Measurements from ENCODE around the gene TAS2R7. TPM values are rescaled to one million over a fixed set of nuclear protein-coding genes. Genes with fewer than 3 reads are reported as not detected.

TAS2R7 gene
- total RNA-seq, 2 experiments from 2014 or later, result not detected

Other genes with a start within 250 kb of the TAS2R7 start
- 100 to 1,000 TPM; 132 to 134 TPM for gene MAGOHB, start 189.0 kb downstream of the TAS2R7 start, total RNA-seq
- gene STYK1, start 128.6 kb downstream of the TAS2R7 start, total RNA-seq, result 1 to 10 TPM; 1.0 to 1.2 TPM
- gene YBX3, start 79.3 kb downstream of the TAS2R7 start, total RNA-seq, result 100 to 1,000 TPM; 278 to 283 TPM
- gene TAS2R8, start 4.7 kb upstream of the TAS2R7 start, total RNA-seq, result not detected
- not detected for gene TAS2R9, start 7.5 kb upstream of the TAS2R7 start, total RNA-seq
- gene TAS2R10, start 23.7 kb upstream of the TAS2R7 start, total RNA-seq, result under 1 TPM in 1 of 2 experiments, not detected in 1; 0.36 TPM
- gene PRR4, start 46.8 kb upstream of the TAS2R7 start, total RNA-seq, result 1 to 10 TPM in 1 of 2 experiments, under 1 TPM in 1; 0.80 to 1.0 TPM
- gene PRH1, start 81.6 kb upstream of the TAS2R7 start, total RNA-seq, result 1 to 10 TPM; 6.0 to 9.3 TPM
- gene TAS2R13, start 106.9 kb upstream of the TAS2R7 start, total RNA-seq, result under 1 TPM; 0.10 to 0.21 TPM
- not detected for gene PRH2, start 126.6 kb upstream of the TAS2R7 start, total RNA-seq
- gene TAS2R14, start 136.6 kb upstream of the TAS2R7 start, total RNA-seq, result under 1 TPM; 0.69 to 0.84 TPM
- under 1 TPM; 0.19 to 0.42 TPM for gene TAS2R50, start 184.3 kb upstream of the TAS2R7 start, total RNA-seq
- gene TAS2R20, start 195.7 kb upstream of the TAS2R7 start, total RNA-seq, result under 1 TPM; 0.38 to 0.89 TPM
- gene TAS2R19, start 220.0 kb upstream of the TAS2R7 start, total RNA-seq, result 1 to 10 TPM in 1 of 2 experiments, under 1 TPM in 1; 0.80 to 1.1 TPM
- gene TAS2R31, start 228.8 kb upstream of the TAS2R7 start, total RNA-seq, result 1 to 10 TPM; 1.0 to 1.2 TPM

All from activated CD8-positive, alpha-beta memory T cell treated with anti-CD3 and anti-CD28 coated beads for 36 hours (primary cell).